Hindlimb muscle (tissue), 1 donor: ENCODE measurements around the gene ZCCHC24. TPM values are rescaled to one million over a fixed set of nuclear protein-coding genes. Genes with fewer than 3 reads are reported as not detected.

Experiments
- DNase-seq: peaks from one replicate; pipeline ENCODE4 v3.0.0-alpha.2; 2013
- polyA plus RNA-seq: library from polyadenylated mRNA; unstranded; fragments of 120-200 nt; gene quantifications from one replicate; pipeline ENCODE4 v1.2.1, GENCODE V29; 2013; ENCODE audit not compliant: insufficient read length

The ZCCHC24 gene
- polyA plus RNA-seq, 1 donor = 82.0 TPM

DNA sequence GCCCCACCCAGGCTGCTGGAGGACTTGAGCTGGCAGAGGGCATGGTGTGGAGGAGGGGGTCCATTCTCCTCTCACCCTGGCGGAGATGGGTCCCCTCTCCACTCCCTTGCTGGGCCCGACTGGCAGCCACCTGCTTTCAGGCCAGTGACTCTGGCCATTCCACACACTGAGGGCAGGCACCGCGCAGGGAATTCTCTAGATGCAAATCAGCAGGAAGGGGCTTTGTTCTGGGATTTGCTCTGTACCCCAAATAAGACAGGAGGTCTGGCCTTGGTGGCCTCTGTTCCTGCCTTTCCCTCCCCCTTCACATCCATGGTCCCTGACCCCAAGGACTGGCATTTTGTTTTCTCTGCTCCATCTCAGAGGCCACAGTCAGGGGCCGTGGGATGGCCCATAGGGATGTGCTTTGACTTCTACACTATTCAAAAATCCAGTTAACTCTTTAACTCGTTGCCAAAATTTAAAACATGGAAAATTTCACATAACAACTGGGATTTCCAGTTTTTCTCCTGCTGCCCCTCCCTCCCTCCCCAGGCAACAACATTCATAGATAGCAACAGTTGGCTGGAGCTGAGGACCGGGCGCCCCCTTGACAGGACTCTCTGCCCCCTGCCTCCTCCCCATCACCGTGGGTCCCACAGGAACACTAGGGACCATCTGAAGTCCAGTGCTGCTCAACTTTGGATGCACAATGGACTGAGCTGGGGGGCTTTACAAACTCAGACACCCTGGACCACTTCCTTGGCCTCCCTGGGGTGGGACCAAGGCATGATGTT is 64.3 kb downstream of the ZCCHC24 start:
- no peak for DNase-seq

DNA sequence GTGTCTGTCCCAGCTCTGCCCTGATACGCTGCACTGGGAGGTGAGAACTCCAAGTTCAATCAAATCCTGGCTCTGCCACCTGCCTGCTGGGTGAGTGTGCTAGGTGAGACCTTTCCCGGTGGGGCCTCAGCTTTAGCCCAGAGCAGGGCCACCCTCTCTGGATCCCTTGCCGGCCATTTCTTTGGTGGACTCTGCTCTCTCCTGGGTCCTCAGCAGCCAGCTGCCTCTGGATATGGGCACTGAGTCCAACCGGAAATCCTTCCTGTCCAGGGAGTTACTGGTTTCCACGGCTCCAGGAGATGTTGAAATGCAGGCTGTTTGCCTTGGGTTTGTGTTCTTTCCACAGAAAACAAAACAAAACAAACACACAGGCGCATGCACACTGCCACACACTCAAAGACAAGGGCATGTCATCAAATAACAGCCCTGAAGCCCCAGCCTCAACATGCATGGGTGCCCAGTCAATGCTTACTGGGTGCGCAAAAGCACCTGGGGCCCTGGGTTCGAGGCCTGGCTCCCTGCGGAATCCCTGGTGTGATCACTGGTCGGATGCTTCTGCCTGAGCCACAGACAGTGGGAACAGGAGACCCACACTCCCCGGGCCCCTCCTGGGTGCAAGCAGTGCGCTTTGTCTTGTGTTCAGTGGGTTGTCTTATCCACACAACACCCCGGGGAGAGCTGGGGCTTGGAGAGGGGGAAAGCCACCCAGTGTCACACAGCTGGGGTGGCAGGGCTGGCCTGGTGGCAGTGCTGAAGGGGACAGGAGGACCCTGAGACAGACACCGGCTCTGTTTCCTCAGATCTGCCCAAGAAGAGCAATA is 65.1 kb downstream of the ZCCHC24 start:
- peak; percentile 76 for DNase-seq

DNA sequence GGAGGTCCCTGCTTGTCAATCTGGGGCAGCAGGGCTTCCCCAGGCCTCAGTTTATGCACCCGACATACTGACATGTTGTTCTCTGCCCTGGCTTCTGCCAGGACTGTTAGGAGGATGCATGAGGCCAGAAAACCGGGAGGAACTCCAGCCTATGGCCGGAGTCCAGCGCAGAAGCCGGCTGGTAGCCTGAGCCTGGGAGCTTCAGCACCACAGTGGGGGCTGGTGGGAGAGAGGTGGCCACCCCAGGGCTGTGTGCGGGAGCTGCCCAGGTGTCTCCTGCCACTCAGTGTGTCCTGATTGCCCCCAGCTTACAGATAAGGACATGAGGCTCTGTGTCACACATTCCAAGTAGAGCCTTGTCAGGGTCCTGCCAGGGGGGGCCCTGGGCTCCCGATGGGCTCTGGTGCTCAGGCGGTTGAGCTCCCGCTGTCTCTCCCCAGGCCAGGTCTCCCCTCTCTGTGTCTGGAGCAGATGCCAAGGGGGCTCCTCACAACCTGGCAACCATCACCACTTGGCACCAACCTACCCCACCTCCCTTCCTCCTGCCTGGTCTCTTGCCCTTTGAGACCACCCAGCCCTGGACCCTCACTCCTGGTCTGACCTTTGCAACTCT is 65.8 kb downstream of the ZCCHC24 start:
- DNase-seq = no peak

DNA sequence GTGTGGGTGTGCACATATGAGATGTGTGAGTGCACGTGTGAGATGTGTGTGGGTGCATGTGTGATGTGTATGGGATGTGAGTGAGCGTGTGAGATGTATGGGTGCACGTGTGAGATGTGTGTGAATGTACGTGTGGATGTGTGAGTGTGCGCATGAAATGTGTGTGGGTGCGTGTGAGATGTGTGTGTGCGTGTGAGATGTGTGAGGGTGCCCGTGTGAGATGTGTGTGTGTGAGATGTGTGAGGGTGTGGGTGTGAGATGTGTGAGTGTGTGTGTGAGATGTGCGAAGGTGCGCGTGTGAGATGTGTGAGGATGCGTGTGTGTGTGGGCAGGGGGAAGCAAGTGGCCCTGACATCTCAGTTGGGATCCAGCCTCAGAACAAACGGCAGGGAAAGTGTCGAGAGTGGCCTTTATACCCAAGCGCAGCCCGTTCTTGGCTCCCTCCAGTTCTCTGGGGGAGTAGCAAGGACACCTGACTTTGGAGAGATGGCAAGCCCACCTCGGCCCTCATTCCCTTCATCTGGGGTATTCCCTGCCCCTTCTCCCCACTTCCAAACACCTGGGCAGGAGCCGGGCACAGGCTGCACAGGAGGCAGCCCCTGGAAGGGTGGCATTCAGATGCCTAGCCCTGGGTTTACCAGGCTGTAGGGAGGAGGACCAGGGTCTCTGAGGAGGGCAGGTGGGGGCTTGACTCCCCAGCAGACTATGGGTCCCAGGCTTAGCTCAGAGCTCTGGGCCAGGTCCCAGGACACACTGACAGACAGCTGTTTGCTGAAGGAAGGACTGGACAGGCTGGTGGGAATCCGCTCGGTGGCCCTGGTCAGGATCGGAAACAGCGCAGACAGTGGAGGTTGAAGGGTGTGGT is 66.5 kb downstream of the ZCCHC24 start:
- DNase-seq = no peak

DNA sequence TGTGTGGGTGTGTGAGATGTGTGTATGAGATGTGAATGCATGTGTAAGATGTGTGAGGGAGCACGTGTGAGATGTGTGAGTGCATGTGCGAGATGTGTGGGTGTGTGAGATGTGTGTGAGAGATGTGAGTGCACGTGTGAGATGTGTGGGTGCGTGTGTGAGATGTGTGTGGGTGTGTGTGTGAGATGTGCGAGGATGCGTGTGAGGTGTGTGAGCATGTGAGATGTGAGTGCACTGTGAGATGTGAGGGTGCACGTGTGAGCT is 67.1 kb downstream of the ZCCHC24 start:
- DNase-seq = no peak

DNA sequence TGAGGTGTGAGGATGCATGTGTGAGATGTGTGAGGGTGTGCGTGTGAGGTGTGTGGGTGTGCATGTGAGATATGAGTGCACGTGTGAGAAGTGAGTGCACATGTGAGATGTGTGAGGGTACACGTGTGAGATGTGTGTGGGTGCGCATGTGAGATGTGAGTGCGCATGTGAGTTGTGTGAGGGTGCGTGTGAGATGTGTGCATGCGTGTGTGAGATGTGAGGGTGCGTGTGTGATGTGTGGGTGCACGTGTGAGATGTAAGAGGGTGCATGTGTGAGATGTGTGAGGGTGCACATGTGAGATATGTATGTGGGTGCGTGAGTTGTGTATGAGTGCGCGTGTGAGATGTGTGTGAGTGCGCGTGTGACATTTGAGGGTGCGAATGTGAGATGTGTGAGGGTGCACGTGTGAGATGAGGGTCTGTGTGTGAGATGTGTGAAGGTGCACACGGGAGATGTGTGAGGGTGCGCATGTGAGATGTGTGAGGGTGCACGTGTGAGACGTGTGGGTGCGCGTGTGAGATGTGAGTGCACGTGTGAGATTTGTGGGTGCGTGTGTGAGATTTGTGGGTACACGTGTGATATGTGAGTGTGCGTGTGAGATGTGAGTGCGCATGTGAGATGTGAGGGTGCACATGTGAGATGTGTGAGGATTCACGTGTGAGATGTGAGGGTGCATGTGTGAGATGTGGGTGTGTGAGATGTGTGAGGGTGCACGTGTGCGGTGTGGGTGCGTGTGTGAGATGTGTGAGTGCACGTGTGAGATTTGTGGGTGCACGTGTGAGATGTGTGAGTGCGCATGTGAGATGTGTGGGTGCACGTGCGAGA is 67.7 kb downstream of the ZCCHC24 start:
- no peak for DNase-seq

DNA sequence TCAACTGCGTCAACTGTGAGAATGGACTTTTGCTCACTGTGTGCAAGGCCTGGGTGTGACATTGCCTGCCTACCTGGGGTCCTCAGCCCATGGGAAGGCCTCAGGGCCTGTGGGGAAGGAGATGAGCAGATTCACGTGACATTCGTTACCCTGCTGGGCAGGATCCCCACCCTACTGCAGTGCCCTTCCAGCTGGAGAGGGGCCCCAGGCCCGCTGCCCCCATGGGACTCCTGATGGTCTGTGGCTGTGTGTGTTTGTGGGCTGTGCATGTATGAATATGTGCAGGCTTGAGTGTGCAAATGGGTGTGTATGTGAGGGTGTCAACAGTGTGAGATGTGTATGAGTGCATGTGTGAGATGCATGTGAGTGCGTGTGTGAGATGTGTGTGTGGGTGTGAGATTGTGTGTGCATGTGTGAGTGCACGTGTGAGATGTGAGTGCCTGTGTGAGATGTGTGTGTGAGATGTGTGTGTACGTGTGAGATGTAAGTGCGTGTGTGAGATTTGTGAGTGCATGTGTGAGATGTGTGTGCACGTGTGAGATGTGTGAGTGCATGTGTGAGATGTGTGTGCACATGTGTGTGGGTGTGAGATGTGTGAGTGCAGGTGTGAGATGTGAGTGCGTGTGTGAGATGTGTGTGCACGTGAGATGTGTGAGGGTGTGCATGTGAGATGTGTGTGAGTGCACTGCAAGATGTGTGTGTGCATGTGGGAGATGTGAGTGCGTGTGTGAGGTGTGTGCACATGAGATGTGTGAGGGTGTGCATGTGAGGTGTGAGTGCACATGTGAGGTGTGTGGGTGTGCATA is 68.5 kb downstream of the ZCCHC24 start:
- DNase-seq = no peak

DNA sequence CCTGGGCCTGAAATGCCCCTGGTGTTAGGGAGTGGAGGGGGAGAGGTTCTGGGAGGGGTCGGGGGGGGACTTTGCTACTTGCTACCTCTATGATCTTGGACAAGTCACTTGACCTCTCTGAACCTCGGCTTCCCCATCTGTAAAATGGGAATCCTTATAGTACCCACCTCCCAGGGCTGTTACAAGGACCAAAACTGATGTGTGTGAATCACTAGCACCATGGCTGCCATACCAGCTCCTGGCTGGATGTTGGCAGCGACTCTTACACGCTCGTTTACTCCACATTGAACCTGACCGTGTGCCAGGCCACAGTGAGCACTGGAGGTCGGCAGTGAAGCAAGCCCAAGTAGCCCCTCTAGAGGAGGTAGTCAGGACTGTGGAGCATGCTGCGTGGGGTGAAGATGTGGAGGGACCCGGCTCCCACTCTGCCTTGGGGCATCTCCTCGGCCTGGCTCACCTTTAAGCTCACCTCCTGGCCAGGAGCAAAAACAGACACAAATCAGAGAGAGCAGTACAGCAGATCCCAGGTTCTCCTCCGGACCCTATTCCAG is 69.3 kb downstream of the ZCCHC24 start:
- no peak for DNase-seq

DNA sequence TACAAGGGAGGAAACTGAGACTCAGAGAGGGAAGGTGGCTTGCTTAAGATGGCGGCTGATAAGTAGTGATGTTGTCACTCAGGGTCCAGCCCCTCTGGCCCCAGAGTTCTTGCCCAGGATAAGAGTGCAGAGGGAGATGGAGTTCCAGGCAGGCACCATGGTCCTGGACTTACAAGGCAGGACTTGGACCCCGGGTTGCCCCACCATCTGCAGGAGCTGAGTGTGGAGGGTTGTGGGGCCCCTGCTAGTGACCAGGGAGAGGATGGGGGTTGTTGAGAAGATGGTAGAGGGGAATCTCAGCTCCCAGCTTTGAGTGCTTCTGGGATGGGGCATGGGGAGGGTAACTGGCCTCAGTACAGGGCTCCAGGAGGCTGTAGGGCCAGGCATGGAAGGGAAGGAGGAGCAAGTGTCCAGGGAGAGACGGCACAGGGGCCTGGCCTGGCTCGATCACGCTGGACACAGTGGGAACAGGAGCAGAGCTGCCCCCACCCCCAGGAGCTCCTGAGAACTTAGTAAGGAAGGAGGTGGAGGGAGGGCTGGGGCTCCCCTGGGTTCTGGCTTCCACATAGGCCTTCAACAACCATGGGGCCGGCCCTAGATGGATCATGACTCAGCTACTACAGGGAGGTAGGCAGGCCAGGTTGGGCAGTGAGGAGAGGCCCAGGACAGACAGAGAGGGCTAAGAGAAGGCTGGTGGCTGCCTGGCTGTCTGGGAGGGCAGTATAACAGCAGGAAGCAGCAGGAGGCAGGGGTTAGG is 69.9 kb downstream of the ZCCHC24 start:
- DNase-seq = no peak

DNA sequence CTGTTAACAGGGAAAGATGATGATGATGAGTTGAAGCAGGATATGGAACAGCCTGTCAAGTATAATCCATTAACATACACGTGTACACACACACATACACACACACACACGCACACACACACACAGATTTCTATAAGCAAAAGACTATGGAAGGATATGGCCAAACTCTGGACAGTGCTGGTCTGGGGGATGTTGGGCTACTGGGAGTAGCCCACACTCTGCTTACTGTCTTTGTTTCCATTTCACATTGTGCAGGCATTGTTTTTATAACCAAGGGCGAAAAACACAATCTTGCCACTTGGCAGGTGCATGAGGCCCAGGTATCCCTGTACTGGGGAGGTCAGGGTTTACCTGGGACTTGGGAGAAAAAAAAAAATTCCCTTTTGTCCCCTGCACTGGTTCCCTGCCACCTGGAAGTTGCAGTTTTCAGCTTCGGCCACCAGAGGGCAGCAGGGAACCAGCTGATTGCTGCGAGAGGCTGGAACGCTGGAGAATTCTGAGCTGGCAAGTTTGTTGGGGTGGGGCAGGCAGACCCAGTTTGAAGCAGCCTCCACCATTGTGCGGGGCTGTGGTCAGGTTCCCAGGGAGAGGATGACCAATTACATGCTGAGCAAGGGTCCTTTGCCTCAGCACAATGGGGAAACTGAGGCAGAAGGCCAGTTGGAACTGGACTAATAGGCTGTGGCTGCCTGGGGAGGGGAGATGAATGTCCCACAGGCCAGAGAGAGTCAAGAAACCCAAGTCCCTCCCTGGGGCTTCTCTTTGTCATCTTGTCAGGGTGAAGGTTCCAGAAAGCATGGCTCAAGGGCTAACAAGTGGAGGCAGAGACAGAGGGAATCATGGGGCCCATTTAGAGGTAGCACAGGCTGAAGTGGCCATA is 70.9 kb downstream of the ZCCHC24 start:
- peak; percentile 78 for DNase-seq

DNA sequence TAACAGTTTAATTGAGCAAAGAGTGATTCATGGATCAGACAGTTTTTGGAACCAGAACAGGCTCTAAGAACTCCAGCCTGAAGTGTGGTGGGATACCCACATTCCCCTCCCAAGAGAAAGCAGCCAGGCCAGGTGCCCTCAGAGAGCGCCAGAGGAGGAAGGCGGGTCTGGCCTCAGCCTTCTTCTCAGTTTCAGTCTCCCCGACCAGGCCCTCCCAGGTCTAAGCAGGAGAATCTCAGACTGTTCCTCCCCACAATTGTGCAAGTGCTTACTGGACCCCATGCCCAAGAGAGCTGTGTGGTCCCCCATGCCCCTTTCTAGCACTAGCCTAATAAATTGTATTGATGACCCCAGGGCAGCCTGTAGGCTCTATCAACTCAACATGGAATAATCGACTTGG is 72.6 kb downstream of the ZCCHC24 start:
- DNase-seq = no peak

DNA sequence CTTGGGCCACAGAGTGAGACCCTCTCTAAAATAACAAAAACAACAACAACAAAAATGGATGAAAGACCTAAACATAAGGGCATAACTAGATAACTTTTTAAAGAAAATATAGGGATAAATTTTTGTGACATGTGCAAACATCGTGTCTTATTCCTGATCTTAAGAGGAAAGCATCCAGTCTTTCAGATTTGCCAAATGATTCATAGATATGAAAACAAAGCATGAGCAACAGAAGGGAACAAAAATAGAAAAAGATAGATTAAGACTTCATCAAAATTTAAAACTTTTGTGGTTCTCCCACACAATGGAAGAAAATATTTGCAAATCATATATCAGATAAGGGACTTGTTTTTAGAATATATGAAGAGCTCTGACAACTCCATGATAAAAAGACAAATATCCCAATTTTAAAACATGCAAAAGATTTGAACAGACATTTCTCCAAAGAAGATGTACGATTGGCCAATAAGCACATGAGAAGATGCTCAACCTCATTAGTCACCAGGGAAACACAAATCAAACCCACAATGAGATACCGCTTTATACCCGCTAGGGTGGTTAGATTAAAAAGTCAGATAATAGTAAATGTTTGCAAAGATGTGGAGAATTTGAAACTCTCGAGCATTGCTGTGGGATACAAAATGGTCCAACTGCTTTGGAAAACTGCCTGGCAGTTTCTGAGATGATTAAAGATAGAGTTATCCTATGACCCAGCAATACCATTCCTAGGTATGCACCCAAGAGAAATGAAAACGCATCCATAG is 77.8 kb downstream of the ZCCHC24 start:
- DNase-seq = no peak

DNA sequence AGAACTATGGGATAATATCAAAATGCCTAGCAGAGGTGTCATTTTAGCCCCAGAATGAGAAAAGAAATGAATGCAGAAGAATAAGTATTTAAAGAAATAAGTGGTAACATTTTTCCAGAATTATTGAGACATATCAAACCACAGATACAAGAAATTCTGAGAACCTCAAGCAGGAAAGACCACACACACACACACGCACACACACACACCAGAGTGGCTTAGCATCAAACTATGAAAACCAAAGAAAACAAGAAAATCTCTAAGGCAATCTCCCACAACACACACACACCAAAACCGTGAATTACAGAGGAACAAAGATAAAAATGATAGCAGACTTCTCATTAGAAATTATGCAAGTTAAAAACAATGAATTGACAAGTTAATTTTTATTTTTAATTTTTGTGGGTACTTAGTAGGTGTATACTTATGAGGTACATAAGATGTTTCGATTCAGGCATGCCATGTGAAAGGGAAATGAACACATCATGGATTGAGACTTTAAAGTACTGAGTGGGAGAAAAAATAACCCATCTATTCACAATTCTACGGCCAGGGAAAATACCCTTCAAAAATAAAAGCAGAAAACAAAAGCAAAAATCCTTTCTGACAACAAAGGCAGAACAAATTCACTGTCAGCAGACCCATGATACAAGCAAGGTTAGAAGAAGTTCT is 83.6 kb downstream of the ZCCHC24 start:
- DNase-seq = no peak

DNA sequence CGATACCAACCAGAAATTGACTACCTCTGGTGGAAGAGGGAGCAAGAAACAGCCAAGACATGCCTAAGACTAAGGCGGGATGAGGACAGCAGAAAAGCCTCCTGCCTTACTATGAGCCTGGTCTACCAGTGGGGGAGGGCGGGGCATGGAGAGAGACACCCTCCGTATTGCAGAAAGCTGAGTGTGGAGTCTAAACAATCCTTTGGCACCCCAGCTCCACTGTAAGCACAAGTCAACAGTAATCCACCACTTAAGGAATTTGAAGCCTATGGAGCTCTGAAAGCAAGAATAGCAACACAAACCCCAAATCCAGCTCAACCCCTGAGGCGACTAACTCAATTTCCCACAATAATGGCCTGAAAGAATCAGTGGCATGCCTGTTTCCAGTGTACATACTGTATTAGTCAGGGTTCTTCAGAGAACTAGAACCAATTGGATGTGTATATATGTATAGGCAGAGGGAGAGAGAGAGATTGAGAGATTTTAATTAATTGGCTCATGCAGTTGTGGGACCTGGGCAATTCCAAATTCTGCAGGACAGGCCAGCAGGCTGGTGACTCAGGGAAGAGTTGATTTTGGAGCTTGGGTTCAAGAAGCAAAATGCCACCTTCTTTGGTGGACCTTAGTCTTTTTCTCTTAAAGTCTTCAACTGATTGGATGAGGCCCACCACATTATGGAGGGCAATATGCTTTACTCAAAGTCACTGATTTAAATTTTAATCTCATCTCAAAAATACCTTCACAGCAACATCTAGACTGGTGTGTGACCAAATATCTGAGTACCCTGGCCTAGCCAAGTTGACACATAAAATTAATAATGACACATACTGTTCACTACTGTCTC is 84.7 kb downstream of the ZCCHC24 start:
- DNase-seq = no peak

DNA sequence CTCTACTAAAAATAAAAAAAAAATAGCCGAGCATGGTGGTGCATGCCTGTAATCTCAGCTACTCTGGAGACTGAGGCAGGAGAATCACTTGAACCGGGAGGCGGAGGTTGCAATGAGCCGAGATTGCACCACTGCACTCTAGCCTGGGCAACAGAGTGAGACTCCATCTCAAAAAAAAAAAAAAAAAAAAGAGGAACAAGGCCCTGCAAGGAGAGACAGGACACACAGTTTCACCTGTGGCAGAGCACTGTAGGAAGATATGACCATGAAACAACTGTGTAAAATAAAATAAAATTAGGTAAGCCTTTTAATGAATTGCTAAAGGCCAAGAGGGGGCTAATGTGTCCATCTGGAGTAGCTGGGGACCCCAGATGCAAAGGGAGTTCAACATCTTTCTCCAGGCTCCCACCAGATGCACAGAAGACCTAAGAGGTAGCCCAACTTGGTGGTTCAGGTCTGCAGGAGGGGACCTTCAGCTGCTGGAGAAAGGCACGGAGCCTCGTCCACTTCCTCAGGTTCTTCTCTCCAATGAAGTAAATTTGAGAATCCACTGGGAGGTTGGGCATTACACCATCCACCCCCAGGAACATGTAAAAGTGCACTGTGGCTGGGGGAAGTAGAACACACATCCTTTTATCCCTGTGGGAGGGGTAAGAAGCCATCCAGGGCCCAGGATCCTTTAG is 85.5 kb downstream of the ZCCHC24 start:
- DNase-seq = no peak

DNA sequence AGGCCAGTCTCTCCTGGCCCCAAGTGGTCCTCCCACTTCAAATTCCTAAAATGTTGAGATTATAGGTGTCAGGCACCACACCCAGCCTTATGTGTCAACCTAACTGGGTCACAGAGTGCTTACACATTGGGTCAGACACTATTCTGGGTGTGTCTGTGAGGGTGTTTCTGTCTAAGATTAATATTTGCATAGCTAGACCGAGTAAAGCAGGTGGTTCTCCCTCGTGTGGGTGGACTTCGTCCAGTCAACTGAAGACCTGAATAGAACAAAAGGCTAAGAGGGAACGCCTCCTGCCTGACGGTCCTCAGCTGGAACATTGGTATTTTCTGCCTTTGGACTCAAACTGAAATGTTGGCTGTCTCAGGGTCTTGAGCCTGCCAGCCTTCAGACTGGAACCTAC is 86.6 kb downstream of the ZCCHC24 start:
- DNase-seq = no peak
